ENCODE data around the gene DYSF. TPM values are rescaled to one million over a fixed set of nuclear protein-coding genes. Genes with fewer than 3 reads are reported as not detected.

Gene DYSF
- total and polyA plus RNA-seq, 7 donors = 38.3 to 208 (median 109) TPM

DNA sequence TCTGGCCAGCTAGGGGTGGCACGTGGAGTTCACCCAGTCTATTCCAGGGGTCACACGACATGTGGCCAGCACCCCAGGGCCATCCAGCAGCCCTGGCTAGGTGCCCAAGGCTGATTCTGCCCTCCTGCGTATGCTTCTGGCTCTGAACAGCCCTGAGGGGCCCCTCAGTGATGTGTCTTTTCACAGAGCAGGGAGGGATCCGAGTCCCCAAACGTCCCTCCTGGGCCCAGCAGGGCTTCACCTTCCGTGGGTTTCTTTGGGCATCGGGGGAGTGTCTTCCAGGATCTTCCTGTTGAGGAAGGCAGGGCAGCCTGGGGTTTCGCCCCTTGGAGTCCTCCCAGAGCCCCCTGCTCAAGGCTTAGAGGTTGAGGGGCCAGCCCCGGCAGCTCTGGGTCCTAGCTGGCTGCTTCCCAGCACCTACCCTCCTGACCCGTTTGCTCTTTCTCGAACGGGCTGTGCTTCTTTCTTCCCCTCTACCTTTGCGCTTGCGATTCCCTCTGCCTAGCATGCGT is 165.9 kb downstream of the DYSF start:
- intact Hi-C loops (cut with DNase I) = no loop called here
- peak overlapping the region; percentile 23 for H3K27ac ChIP-seq
- no peaks in the 10 kb centered on the region for H3K27me3 ChIP-seq (ENCODE audit: insufficient read depth in 3 of 3, low read length in 2 of 3)
- H3K4me3 ChIP-seq = no peak overlapping the region
- ATAC-seq = no peak
- H3K9me3 ChIP-seq = no peaks in the 10 kb centered on the region
- DNase-seq = peak in 1 of 2 donors; percentile 32
- 77 to 80% (median 77%) methylated on average over 15 of the region's 15 CpGs for WGBS, 3 donors
- TF ChIP-seq, protein P1, sequence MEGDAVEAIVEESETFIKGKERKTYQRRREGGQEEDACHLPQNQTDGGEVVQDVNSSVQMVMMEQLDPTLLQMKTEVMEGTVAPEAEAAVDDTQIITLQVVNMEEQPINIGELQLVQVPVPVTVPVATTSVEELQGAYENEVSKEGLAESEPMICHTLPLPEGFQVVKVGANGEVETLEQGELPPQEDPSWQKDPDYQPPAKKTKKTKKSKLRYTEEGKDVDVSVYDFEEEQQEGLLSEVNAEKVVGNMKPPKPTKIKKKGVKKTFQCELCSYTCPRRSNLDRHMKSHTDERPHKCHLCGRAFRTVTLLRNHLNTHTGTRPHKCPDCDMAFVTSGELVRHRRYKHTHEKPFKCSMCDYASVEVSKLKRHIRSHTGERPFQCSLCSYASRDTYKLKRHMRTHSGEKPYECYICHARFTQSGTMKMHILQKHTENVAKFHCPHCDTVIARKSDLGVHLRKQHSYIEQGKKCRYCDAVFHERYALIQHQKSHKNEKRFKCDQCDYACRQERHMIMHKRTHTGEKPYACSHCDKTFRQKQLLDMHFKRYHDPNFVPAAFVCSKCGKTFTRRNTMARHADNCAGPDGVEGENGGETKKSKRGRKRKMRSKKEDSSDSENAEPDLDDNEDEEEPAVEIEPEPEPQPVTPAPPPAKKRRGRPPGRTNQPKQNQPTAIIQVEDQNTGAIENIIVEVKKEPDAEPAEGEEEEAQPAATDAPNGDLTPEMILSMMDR (IDR thresholded peaks at IDR 0.05) = no peak
- H3K36me3 ChIP-seq (ENCODE audit: insufficient read depth in 1 of 2, low read depth in 1 of 2) = peaks cover 0 to 6% of the 10 kb centered on the region in 2 donors
- peaks cover 23% of the 10 kb centered on the region for H3K4me1 ChIP-seq

DNA sequence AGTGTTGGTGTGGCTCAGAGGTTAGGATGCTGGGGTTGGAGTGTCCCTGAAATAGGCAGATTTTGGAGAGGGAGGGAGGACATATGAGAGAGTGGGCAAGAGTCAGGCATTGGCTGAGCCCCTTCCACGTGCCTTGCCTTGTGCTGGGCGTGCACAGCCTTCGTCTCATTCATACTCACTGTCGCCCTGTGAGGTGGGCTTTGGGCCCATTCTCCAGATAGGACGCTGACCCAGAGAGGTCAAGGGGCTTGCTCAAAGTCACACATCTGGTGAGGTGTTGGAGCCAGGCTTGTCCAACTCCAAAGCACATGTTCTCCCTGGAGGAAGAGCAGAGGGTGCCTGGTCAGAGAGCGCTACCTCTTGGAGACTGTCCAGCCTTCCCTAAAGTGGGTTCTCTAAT is 166.8 kb downstream of the DYSF start:
- ATAC-seq = no peak
- intact Hi-C loops (cut with DNase I) = no loop called here
- Histone ChIP-seq H3K4me3 (no peak overlapping the region), H3K9me3 (no peaks in the 10 kb centered on the region), H3K4me1 (peaks cover 14% of the 10 kb centered on the region), H3K27ac (no peak overlapping the region), H3K36me3 (ENCODE audit: insufficient read depth in 1 of 2, low read depth in 1 of 2) (peaks cover 0 to 5% of the 10 kb centered on the region in 2 donors), H3K27me3 (ENCODE audit: insufficient read depth in 3 of 3, low read length in 2 of 3) (no peaks in the 10 kb centered on the region)
- DNase-seq = peak in 1 of 2 donors; percentile 33
- 86 to 97% (median 88%) methylated on average over 6 of the region's 6 CpGs for WGBS, 3 donors
- TF ChIP-seq, protein P1 (IDR thresholded peaks at IDR 0.05) = no peak

DNA sequence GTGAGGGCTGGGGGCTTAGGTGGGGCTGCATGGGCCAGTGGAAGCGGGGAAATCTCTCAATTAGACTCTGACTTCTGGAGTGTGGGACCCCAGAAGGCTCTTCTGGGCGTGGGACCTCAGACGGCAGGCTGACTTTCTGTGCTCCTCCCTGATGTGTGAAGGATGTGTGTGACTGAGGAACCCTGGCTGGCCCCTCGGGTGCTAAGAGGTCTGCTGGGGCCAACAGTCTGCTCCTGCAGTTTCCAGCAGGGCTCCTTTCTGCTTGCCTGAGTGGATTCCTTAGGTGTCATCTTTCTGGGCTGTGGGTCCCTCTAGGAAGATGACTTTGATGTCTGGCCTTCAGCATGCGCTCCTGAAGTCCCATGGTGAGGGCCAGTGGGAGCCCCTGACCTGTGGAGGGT is 167.5 kb downstream of the DYSF start:
- Histone ChIP-seq H3K27ac (no peak overlapping the region), H3K4me1 (peaks cover 7% of the 10 kb centered on the region), H3K27me3 (ENCODE audit: insufficient read depth in 3 of 3, low read length in 2 of 3) (no peaks in the 10 kb centered on the region), H3K36me3 (ENCODE audit: insufficient read depth in 1 of 2, low read depth in 1 of 2) (peaks cover 0 to 5% of the 10 kb centered on the region in 2 donors), H3K4me3 (no peak overlapping the region), H3K9me3 (no peaks in the 10 kb centered on the region)
- ATAC-seq (peak in 1 of 4 donors; percentile 15), DNase-seq (no peak)
- intact Hi-C loops (cut with DNase I) = no loop called here
- 73 to 84% (median 80%) methylated on average over 5 of the region's 5 CpGs for WGBS, 3 donors
- TF ChIP-seq, protein P1 (IDR thresholded peaks at IDR 0.05) = no peak

DNA sequence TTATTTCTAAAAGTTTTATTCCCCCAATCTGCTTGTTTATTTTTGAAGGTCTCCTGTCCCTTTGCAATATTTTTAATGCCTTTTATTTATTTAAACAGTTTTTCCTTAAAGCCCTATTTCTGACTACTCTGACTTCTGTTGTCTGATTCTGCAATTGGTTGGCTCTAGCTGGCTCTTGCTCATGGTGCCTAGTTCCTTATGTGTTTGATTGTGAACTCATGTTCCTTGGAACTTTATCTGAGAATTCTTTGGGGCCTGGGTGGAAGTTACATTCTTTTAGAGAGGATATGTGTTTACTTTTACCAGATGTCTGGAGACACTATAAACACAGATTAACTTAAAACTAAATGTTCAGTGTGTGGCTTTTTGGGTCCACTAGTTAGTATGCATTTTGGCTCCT is 175.9 kb downstream of the DYSF start:
- Histone ChIP-seq H3K27me3 (ENCODE audit: insufficient read depth in 3 of 3, low read length in 2 of 3) (no peaks in the 10 kb centered on the region), H3K9me3 (no peaks in the 10 kb centered on the region), H3K36me3 (ENCODE audit: insufficient read depth in 1 of 2, low read depth in 1 of 2) (peaks cover 0 to 2% of the 10 kb centered on the region in 2 donors), H3K4me3 (no peak overlapping the region), H3K4me1 (peaks cover 22% of the 10 kb centered on the region), H3K27ac (no peak overlapping the region)
- intact Hi-C loops (cut with DNase I) = no loop called here
- TF ChIP-seq, protein P1 (IDR thresholded peaks at IDR 0.05) = no peak
- no peak for ATAC-seq
- no peak for DNase-seq

Data from psoas muscle (tissue), 8 donors.